Endothelial cell of umbilical vein (primary cell): ENCODE results near the gene SLC35G6.

Experiments used
- POLR2A ChIP-seq: IDR thresholded peaks from 2 replicates; pipeline ENCODE4 v1.6.1; 2012; ENCODE audit warnings: low read depth, mild to moderate bottlenecking, control low read depth, low read length
- TF ChIP-seq, protein P1 (sequence below), 2 donors: IDR thresholded peaks; 1 replicate in 1 of 2; 2 replicates in 1 of 2; pipeline ENCODE4 v1.5.1; 2011; ENCODE audit warnings: low read length in 2 of 2, mild to moderate bottlenecking in 2 of 2, moderate library complexity in 2 of 2, control low read depth in 1 of 2, inconsistent platforms in 1 of 2, low read depth in 1 of 2; ENCODE audit not compliant: insufficient read depth in 1 of 2; ENCODE audit errors: extremely low read depth in 1 of 2

GRCh38 chr17:7464081-7464480 is 17.2 kb upstream of the SLC35G6 start:
- TF ChIP-seq POLR2A, result no peak
- TF ChIP-seq, protein P1, sequence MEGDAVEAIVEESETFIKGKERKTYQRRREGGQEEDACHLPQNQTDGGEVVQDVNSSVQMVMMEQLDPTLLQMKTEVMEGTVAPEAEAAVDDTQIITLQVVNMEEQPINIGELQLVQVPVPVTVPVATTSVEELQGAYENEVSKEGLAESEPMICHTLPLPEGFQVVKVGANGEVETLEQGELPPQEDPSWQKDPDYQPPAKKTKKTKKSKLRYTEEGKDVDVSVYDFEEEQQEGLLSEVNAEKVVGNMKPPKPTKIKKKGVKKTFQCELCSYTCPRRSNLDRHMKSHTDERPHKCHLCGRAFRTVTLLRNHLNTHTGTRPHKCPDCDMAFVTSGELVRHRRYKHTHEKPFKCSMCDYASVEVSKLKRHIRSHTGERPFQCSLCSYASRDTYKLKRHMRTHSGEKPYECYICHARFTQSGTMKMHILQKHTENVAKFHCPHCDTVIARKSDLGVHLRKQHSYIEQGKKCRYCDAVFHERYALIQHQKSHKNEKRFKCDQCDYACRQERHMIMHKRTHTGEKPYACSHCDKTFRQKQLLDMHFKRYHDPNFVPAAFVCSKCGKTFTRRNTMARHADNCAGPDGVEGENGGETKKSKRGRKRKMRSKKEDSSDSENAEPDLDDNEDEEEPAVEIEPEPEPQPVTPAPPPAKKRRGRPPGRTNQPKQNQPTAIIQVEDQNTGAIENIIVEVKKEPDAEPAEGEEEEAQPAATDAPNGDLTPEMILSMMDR (IDR thresholded peaks at IDR 0.05; ENCODE audit: extremely low read depth in 1 of 2, insufficient read depth in 1 of 2, low read depth in 1 of 2, low read length in 2 of 2), result no peak
